Common myeloid progenitor, CD34-positive (primary cell): ENCODE results near the gene TMEM196.

Source experiments
- CTCF ChIA-PET: fragments of 350-600 bp; sonication (Branson Sonifier 250); formaldehyde crosslinking; loops from one replicate; lab custom pipeline; 2021; ENCODE audit warnings: antibody characterized with exemption; lab: Charles Lee
- POLR2A ChIA-PET: fragments of 350-600 bp; sonication (Branson Sonifier 250); formaldehyde crosslinking; loops from one replicate; lab custom pipeline; 2021; ENCODE audit warnings: antibody characterized with exemption; lab: Charles Lee
- DNase-seq, 3 donors: peaks; one replicate each; pipeline versions ENCODE4 v3.0.0 to v3.0.0-alpha.2; 2013
- H3K27ac ChIP-seq, 2 experiments: 1 replicate in 1 of 2; 2 replicates in 1 of 2; pipeline ENCODE4 v1.7.0; 2013; ENCODE audit warnings: inconsistent platforms in 2 of 2, low read length in 2 of 2, mild to moderate bottlenecking in 2 of 2, low read depth in 1 of 2, moderate library complexity in 1 of 2; ENCODE audit not compliant: severe bottlenecking in 2 of 2, insufficient read depth in 1 of 2, poor library complexity in 1 of 2
- H3K27me3 ChIP-seq, 5 experiments: replicated peaks in 2 of 5; 1 replicate in 3 of 5; 2 replicates in 2 of 5; pipeline versions ENCODE4 v1.6.1 to v1.7.0; 2013; ENCODE audit warnings: low read length in 4 of 5, mild to moderate bottlenecking in 2 of 5, moderate library complexity in 2 of 5, inconsistent platforms in 1 of 5; ENCODE audit not compliant: insufficient read depth in 5 of 5, control insufficient read depth in 4 of 5
- H3K36me3 ChIP-seq, 4 experiments: 1 replicate in 2 of 4; 2 replicates in 2 of 4; pipeline versions ENCODE4 v1.6.1 to v1.7.0; 2013; ENCODE audit warnings: low read length in 3 of 4, control low read depth in 1 of 4, mild to moderate bottlenecking in 1 of 4; ENCODE audit not compliant: control insufficient read depth in 4 of 4, insufficient read depth in 4 of 4
- H3K4me1 ChIP-seq, 4 experiments: 1 replicate in 3 of 4; 2 replicates in 1 of 4; pipeline versions ENCODE4 v1.6.1 to v1.7.1; 2013; ENCODE audit warnings: low read length in 3 of 4, mild to moderate bottlenecking in 3 of 4, control low read depth in 1 of 4, inconsistent platforms in 1 of 4, moderate library complexity in 1 of 4; ENCODE audit not compliant: control insufficient read depth in 4 of 4, insufficient read depth in 4 of 4; ENCODE audit errors: control extremely low read depth in 1 of 4
- H3K4me3 ChIP-seq, 7 experiments: 1 replicate in 4 of 7; 2 replicates in 3 of 7; pipeline versions ENCODE4 v1.5.1 to v1.7.0; 2013; ENCODE audit warnings: mild to moderate bottlenecking in 7 of 7, low read length in 6 of 7, moderate library complexity in 6 of 7, inconsistent platforms in 2 of 7, low read depth in 2 of 7, control low read depth in 1 of 7; ENCODE audit not compliant: insufficient read depth in 4 of 7, control insufficient read depth in 1 of 7; ENCODE audit errors: extremely low read depth in 1 of 7
- H3K9me3 ChIP-seq, 5 experiments: 1 replicate in 4 of 5; 2 replicates in 1 of 5; pipeline versions ENCODE4 v1.6.1 to v1.7.1; 2013; ENCODE audit warnings: low read length in 4 of 5, mild to moderate bottlenecking in 2 of 5, inconsistent platforms in 1 of 5, low read depth in 1 of 5, moderate library complexity in 1 of 5; ENCODE audit not compliant: control insufficient read depth in 4 of 5, insufficient read depth in 2 of 5; ENCODE audit errors: control extremely low read depth in 1 of 5
- WGBS: methylation state at CpG from one replicate; pipeline ENCODE4 v1.1.5; 2013; ENCODE audit not compliant: insufficient coverage; 5-methylcytosine and 5-hydroxymethylcytosine counted together

TMEM196 gene

DNA sequence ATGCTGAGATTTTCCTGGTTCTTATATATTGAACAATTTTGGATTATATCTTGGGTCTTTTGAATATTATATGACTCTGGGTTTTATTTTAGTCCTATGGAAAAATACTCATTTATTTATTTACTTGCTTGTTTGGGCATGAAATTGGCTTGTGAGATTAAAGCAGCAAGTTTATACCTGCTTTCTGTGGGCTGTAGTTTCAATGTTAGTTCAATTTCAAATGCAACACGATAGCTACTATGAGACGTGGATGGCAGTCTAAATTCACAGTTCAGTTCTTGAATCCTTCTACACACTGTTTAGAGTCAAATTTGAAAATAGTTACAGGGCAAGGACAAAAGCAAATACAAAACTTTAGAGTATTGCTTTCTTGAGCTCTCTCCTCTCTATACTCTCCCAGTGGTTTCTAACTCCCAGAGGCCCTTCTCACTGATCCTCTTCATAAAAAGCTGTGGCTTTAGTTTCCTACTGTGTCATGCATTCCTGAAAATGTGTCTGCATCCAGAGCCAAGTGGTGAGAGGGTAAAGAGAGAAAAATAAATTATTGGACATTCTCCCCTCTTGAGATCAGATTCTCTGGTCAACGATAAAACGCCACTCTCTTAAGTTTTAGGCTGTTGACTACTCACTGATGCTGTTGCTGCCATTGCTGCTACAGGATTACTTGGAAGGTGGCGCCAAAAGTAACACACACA lies 99.0 kb downstream of the TMEM196 start:
- DNase-seq, result no peak

DNA sequence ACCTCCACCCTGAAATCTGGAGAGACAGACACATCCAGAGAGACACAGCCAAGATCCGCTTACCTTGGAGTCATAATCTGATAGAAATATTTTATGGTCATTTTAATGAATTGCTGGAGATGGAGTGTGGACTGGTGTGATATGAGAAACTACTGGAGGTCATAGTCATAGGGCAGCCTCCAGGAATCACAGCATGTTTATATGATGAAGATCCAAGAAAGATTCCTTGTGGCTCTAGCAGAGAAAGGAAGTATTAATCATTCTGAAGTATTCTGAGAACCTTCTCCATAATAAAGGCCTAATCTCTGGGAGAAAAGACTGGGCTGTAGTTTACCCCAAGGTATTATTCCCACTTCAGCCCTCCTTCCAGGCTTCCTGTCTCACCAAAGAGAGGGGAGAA lies 102.6 kb downstream of the TMEM196 start:
- Histone ChIP-seq H3K9me3 (peaks cover 0 to 2% (median 0%) of the 10 kb centered on the region in 5 experiments), H3K4me1 (peaks cover 0 to 19% (median 5%) of the 10 kb centered on the region in 4 experiments), H3K36me3 (no peaks in the 10 kb centered on the region), H3K4me3 (no peak overlapping the region), H3K27me3 (no peaks in the 10 kb centered on the region), H3K27ac (no peak overlapping the region)
- no peak for DNase-seq
- ChIA-PET POLR2A (no interaction called here), CTCF (interaction anchor here (1.4 kb wide), 1 partner anchor 550 kb away, joined by 3 read pairs; no protein-coding TSS in a partner anchor)
- 100% methylated on average over 1 of the region's 1 CpG for WGBS

More for the DNA sequence above, 99.0 kb downstream of the TMEM196 start:
- 96% methylated on average over 5 of the region's 5 CpGs for WGBS
- CTCF ChIA-PET, result interaction anchor here (1.4 kb wide), 1 partner anchor 35 kb away, joined by 5 read pairs; the partner anchor contains the start of gene POLR1F
- Histone ChIP-seq H3K36me3 (no peaks in the 10 kb centered on the region), H3K9me3 (peaks cover 0 to 2% (median 0%) of the 10 kb centered on the region in 5 experiments), H3K27me3 (no peaks in the 10 kb centered on the region), H3K4me3 (no peak overlapping the region), H3K27ac (no peak overlapping the region), H3K4me1 (peaks cover 6 to 21% (median 15%) of the 10 kb centered on the region in 4 experiments)
- POLR2A ChIA-PET, result no interaction called here
